Measurements from ENCODE around the gene TNN. TPM values are rescaled to one million over a fixed set of nuclear protein-coding genes. Genes with fewer than 3 reads are reported as not detected.

TNN gene
- total RNA-seq, 1 donor from 2014 or later: not detected

DNA sequence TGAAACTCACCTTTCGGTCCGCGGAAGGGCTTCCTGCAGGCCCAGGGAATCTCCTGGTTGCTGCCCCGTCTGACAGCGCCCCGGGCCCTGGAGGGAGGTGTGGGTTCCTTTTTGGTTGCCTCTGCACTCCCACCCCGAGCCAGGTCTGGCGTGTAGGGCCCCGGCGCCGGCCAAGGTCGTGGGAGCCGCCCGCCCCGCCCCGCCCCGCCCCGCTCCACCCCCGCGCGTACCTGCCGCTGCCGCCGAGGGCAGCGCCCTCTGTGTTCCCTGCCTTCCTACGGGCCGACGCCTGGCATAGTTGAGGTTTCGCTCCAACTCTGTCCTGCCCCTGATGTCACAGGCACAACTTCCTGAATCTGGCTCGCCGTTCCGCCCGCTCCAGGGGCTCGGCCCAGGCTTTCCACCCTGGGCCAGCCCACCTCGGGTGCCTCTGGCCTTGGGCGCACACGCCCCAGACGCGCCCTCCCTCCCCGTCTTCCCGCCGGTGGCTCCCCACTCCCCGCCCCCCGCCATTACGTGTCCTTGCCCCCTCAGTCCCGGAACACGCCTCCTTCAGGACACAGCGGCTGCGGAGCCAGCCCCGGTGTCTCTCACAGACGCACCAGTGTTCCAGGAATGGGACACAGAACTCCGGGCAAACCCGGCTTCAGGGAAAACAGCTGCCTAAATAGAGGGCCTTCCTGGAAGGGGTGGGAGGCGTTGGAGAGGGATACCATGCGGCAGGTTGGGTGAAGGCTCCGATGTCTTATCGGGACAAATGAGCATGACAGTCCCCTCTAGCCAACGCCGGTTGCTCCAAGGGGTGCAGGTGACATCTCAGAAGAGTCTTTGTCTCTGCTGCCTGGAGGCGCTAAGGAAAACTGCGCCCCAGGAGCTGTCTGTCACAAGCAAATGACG is 125.2 kb downstream of the TNN start, which contains the start of gene KIAA0040:
Gene KIAA0040, minus strand, starts transcription at position 147 of the 897 bp plus-strand sequence. CDS start 31,763 bp downstream, outside the sequence.
- DNase-seq (ENCODE audit: low spot score): peak; percentile 91
- intact Hi-C loops (cut with DNase I): loop anchor here (1.0 kb wide), 1 partner anchor 126 kb away; no protein-coding TSS in a partner anchor

GRCh38 chr1:175193527-175193910 is 125.9 kb downstream of the TNN start:
- DNase-seq (ENCODE audit: low spot score): no peak
- intact Hi-C loops (cut with DNase I): no loop called here

DNA sequence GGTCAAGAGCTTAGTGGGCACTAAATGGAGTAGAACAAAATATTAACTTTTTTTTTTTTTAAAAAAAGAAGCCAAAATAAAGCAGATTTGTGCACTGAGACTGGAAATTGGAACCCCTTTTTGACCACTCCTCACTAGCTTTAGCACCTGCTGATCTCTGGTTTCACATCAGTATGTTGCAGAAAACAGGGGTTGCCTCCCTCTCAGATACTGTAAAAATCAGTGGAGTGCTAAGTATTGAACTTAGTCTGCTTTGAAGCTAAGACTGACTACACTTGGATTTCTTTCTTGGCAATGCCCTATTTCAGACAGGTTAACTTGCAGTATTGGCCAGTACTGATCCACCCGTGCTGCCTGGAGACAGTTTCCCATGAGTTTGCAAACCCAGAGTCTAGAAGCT is 127.6 kb downstream of the TNN start:
- intact Hi-C loops (cut with DNase I): no loop called here
- DNase-seq (ENCODE audit: low spot score): no peak

- intact Hi-C loops (cut with DNase I): no loop called here
- DNase-seq (ENCODE audit: low spot score): no peak
These were observed 128.2 kb downstream of the TNN start for GRCh38 chr1:175195798-175196197.

- DNase-seq (ENCODE audit: low spot score): no peak
- intact Hi-C loops (cut with DNase I): no loop called here
These were observed 129.9 kb downstream of the TNN start for GRCh38 chr1:175197531-175197930.

Other genes with a start within 250 kb of the TNN start
- gene CACYBP, start 67.9 kb upstream of the TNN start, total RNA-seq: 41.7 TPM
- gene MRPS14, start 44.4 kb upstream of the TNN start, total RNA-seq: 24.4 TPM
- gene KIAA0040, start 124.9 kb downstream of the TNN start, total RNA-seq: 9.7 TPM